Chondrocyte (in vitro differentiated cells): ENCODE data around the gene SEC23A. TPM values are rescaled to one million over a fixed set of nuclear protein-coding genes. Genes with fewer than 3 reads are reported as not detected.

ENCODE experiments used
- DNase-seq: peaks from one replicate; pipeline ENCODE4 v3.0.0; 2021; ENCODE audit warnings: mixed read lengths, low spot score
- H3K27ac Mint-ChIP-seq: one replicate; pipeline ENCODE4 v1.8.0; 2021; ENCODE audit warnings: mild to moderate bottlenecking, moderate library complexity, mixed read lengths; ENCODE audit not compliant: unreplicated experiment
- H3K27me3 Mint-ChIP-seq: 2 replicates; pipeline ENCODE4 v1.8.0; 2021; ENCODE audit warnings: low read depth, mixed read lengths
- H3K36me3 Mint-ChIP-seq: 2 replicates; pipeline ENCODE4 v1.8.0; 2021; ENCODE audit warnings: low read depth, mixed read lengths
- H3K4me1 Mint-ChIP-seq: 2 replicates; pipeline ENCODE4 v1.8.0; 2021; ENCODE audit warnings: low read depth, mild to moderate bottlenecking, mixed read lengths
- H3K4me3 Mint-ChIP-seq: one replicate; pipeline ENCODE4 v1.8.0; 2021; ENCODE audit warnings: mild to moderate bottlenecking, moderate library complexity, mixed read lengths; ENCODE audit not compliant: unreplicated experiment
- H3K9me3 Mint-ChIP-seq: 2 replicates; pipeline ENCODE4 v1.8.0; 2021; ENCODE audit warnings: low read depth, mixed read lengths
- total RNA-seq: library from RNA; stranded (reverse); gene quantifications from 3 replicates; pipeline ENCODE4 v1.2.1, GENCODE V29; 2021
- TF ChIP-seq, protein P1 (sequence below): fragments of 200-600 bp; sonication (generic); IDR thresholded peaks from 2 replicates; pipeline ENCODE4 v1.5.0; 2021; ENCODE audit warnings: antibody characterized with exemption, mild to moderate bottlenecking, moderate library complexity

SEC23A gene
- total RNA-seq, 1 donor from 2014 or later, result 244 TPM

DNA sequence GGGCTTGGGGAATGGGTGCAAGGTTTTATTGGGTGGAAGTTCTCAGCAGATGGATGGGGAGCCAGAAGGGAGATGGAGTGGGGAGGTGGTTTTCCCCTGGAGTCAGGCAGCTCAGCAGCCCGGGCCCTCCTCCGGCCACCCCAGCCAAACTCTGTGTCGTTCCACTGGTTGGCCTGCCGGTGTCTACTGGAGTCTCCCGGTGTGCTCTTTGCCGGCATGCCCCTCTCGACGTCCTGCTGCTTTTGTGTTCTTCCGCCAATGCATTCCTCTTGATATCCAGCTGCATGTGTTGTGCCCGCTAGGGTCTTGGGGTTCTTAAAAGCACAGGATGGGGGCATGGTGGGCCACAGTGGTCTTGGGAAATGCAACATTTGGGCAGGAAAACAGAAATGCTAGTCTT is 72.8 kb downstream of the SEC23A start:
- DNase-seq, result no peak
- no peaks in the 10 kb centered on the region for H3K9me3 Mint-ChIP-seq
- peak overlapping the region; percentile 71 for H3K27ac Mint-ChIP-seq
- peaks cover 31% of the 10 kb centered on the region for H3K36me3 Mint-ChIP-seq
- TF ChIP-seq, protein P1, sequence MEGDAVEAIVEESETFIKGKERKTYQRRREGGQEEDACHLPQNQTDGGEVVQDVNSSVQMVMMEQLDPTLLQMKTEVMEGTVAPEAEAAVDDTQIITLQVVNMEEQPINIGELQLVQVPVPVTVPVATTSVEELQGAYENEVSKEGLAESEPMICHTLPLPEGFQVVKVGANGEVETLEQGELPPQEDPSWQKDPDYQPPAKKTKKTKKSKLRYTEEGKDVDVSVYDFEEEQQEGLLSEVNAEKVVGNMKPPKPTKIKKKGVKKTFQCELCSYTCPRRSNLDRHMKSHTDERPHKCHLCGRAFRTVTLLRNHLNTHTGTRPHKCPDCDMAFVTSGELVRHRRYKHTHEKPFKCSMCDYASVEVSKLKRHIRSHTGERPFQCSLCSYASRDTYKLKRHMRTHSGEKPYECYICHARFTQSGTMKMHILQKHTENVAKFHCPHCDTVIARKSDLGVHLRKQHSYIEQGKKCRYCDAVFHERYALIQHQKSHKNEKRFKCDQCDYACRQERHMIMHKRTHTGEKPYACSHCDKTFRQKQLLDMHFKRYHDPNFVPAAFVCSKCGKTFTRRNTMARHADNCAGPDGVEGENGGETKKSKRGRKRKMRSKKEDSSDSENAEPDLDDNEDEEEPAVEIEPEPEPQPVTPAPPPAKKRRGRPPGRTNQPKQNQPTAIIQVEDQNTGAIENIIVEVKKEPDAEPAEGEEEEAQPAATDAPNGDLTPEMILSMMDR, result no peak
- H3K27me3 Mint-ChIP-seq, result no peaks in the 10 kb centered on the region
- H3K4me3 Mint-ChIP-seq, result no peak overlapping the region
- H3K4me1 Mint-ChIP-seq, result peaks cover 24% of the 10 kb centered on the region

DNA sequence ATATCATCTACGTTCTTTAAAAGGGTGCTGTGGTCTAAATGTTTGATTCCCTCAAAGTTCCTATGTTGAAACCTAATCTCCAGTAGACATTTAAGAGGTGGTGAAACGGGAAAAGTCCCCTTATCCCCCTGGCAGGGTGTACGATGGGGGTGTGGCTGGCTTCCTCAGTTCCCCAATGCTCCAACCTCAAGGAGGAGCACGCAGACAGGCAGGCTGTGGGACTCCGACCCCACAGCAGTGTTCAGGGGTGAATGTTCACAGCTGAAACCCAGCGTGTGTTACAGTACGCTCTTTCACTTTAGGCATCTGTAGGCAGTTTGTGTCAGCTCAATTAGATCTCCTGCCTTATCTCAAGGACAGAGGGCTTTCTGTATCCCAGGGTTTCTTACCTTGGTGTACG is 73.2 kb downstream of the SEC23A start:
- Mint-ChIP-seq H3K9me3 (no peaks in the 10 kb centered on the region), H3K4me1 (peaks cover 24% of the 10 kb centered on the region), H3K27ac (peak overlapping the region; percentile 71), H3K36me3 (peaks cover 31% of the 10 kb centered on the region), H3K4me3 (no peak overlapping the region), H3K27me3 (no peaks in the 10 kb centered on the region)
- DNase-seq, result no peak
- TF ChIP-seq, protein P1, result no peak

DNA sequence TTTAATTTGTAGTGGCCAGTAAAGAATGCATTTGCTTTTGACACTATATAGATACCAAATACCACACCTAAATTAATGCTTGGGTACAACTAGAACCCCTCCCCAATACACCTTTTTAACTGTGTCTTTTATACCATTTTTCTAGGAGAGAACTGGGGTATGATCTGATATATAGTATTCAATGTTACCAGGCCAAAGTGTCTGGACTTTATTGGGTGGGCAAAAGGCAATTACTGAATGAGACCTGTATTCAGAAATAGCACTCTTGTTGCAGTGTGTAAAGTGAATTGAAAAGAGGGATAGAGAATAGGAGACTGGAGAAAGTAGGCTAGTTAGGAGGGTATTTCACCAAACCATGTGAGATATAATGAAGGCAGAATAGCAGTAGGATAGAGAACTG is 74.4 kb downstream of the SEC23A start:
- no peaks in the 10 kb centered on the region for H3K27me3 Mint-ChIP-seq
- TF ChIP-seq, protein P1, result no peak
- H3K4me3 Mint-ChIP-seq, result no peak overlapping the region
- no peak for DNase-seq
- no peaks in the 10 kb centered on the region for H3K9me3 Mint-ChIP-seq
- peaks cover 31% of the 10 kb centered on the region for H3K36me3 Mint-ChIP-seq
- no peak overlapping the region for H3K27ac Mint-ChIP-seq
- peaks cover 29% of the 10 kb centered on the region for H3K4me1 Mint-ChIP-seq

DNA sequence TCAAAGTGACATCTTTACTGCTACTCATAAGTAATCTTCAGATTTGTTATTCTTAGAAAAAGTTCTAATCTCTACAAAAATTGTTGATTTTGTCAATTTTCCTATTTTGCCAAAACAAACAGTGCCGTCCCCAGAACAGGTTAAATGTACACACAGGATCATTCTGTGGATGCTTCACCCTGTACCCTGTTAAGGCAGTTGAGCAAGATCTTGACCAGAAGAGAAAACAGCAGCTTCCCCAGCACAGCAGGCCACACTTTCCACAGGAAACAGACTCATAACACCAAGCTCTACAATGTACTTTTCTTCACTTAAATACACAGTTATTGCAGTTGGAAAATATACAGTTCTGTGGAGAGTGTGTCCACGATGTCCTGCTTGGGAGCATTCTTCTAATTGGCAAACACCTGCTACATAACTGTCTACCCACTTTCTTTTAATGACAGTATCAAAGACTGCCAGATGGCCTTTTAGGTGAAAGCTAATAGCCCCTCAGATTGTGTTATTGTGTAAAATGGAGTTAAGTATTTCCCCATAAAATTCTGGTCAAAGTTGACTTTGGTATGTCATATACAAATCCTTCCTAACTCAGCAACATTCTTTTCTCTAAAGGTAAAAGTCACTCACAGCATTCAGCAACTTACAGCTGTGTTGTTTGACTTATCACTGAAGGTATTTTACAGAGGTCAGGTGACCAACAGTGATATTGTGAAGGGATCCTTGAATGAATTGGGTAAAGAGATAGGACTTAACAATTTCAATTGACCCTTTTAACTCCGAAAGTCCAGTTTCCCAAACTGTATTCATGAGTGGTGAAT is 77.0 kb downstream of the SEC23A start:
- H3K9me3 Mint-ChIP-seq, result no peaks in the 10 kb centered on the region
- no peaks in the 10 kb centered on the region for H3K27me3 Mint-ChIP-seq
- peaks cover 29% of the 10 kb centered on the region for H3K4me1 Mint-ChIP-seq
- H3K27ac Mint-ChIP-seq, result peak overlapping the region; percentile 13
- TF ChIP-seq, protein P1, result no peak
- no peak overlapping the region for H3K4me3 Mint-ChIP-seq
- DNase-seq, result no peak
- H3K36me3 Mint-ChIP-seq, result peaks cover 25% of the 10 kb centered on the region

DNA sequence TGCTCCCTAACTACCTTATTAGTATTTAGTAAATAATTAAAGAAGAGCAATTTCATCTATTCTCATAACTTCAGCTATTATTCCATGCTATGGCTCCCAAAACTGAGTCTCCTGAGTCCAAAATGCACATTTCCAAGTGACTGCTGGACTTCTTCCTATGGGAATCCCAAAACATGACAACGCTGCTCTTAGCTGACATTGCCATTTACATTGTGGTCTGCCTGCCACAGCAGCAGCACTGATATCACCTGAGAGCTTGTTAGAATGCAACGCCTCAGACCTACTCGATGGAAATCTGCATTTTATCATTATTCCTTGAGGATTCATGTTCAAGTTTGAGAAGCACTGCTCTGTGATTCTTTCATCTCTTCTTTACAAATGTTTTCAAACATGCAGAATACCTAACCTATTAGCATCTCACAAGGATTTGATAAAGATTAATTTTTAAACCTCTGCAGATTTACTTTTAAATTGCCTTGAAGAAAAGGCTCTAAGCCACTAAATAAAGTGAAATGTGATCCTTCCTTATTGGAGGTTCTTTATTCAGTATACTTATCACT is 77.7 kb downstream of the SEC23A start:
- no peak overlapping the region for H3K4me3 Mint-ChIP-seq
- TF ChIP-seq, protein P1, result no peak
- peaks cover 19% of the 10 kb centered on the region for H3K36me3 Mint-ChIP-seq
- peaks cover 29% of the 10 kb centered on the region for H3K4me1 Mint-ChIP-seq
- H3K9me3 Mint-ChIP-seq, result no peaks in the 10 kb centered on the region
- H3K27ac Mint-ChIP-seq, result no peak overlapping the region
- H3K27me3 Mint-ChIP-seq, result no peaks in the 10 kb centered on the region
- DNase-seq, result no peak
